HL-60 (cell line): Measurements from ENCODE around the gene KREMEN2.

Source experiments
- POLR2AphosphoS5 ChIP-seq: IDR thresholded peaks from 2 replicates; pipeline ENCODE4 v1.6.1; 2012; ENCODE audit warnings: low read depth
- TF ChIP-seq, protein P1 (sequence below): IDR thresholded peaks from one replicate; pipeline ENCODE4 v1.5.1; 2011; ENCODE audit warnings: low read length, control low read depth, inconsistent platforms; ENCODE audit not compliant: insufficient read depth
- TF ChIP-seq, protein P2 (sequence below): IDR thresholded peaks from 2 replicates; pipeline ENCODE4 v1.6.1; 2012; ENCODE audit warnings: low read depth; ENCODE audit not compliant: insufficient replicate concordance

GRCh38 chr16:2952679-2953078, 11.4 kb upstream of the KREMEN2 start:
- TF ChIP-seq, protein P1, sequence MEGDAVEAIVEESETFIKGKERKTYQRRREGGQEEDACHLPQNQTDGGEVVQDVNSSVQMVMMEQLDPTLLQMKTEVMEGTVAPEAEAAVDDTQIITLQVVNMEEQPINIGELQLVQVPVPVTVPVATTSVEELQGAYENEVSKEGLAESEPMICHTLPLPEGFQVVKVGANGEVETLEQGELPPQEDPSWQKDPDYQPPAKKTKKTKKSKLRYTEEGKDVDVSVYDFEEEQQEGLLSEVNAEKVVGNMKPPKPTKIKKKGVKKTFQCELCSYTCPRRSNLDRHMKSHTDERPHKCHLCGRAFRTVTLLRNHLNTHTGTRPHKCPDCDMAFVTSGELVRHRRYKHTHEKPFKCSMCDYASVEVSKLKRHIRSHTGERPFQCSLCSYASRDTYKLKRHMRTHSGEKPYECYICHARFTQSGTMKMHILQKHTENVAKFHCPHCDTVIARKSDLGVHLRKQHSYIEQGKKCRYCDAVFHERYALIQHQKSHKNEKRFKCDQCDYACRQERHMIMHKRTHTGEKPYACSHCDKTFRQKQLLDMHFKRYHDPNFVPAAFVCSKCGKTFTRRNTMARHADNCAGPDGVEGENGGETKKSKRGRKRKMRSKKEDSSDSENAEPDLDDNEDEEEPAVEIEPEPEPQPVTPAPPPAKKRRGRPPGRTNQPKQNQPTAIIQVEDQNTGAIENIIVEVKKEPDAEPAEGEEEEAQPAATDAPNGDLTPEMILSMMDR, result no peak
- no peak for TF ChIP-seq POLR2AphosphoS5
- TF ChIP-seq, protein P2, sequence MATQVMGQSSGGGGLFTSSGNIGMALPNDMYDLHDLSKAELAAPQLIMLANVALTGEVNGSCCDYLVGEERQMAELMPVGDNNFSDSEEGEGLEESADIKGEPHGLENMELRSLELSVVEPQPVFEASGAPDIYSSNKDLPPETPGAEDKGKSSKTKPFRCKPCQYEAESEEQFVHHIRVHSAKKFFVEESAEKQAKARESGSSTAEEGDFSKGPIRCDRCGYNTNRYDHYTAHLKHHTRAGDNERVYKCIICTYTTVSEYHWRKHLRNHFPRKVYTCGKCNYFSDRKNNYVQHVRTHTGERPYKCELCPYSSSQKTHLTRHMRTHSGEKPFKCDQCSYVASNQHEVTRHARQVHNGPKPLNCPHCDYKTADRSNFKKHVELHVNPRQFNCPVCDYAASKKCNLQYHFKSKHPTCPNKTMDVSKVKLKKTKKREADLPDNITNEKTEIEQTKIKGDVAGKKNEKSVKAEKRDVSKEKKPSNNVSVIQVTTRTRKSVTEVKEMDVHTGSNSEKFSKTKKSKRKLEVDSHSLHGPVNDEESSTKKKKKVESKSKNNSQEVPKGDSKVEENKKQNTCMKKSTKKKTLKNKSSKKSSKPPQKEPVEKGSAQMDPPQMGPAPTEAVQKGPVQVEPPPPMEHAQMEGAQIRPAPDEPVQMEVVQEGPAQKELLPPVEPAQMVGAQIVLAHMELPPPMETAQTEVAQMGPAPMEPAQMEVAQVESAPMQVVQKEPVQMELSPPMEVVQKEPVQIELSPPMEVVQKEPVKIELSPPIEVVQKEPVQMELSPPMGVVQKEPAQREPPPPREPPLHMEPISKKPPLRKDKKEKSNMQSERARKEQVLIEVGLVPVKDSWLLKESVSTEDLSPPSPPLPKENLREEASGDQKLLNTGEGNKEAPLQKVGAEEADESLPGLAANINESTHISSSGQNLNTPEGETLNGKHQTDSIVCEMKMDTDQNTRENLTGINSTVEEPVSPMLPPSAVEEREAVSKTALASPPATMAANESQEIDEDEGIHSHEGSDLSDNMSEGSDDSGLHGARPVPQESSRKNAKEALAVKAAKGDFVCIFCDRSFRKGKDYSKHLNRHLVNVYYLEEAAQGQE, result no peak
